ENCODE measurements around the gene MED13L.
"Not testable (repeated sequence)": the region's sequence is repeated elsewhere in the genome, so short reads cannot be mapped to it uniquely, and the experiment has no call there.

Gene MED13L

GRCh38 chr12:115998794-115999478 is 278.6 kb downstream of the MED13L start:
- DNase-seq: no peak

GRCh38 chr12:115998119-115998633 is 279.3 kb downstream of the MED13L start:
- no peak for DNase-seq

- no peak for DNase-seq
These were observed 283.8 kb downstream of the MED13L start for GRCh38 chr12:115993737-115994136.

GRCh38 chr12:115990241-115990640 is 287.3 kb downstream of the MED13L start:
- no peak for DNase-seq

- DNase-seq: no peak
These were observed 288.6 kb downstream of the MED13L start for GRCh38 chr12:115988625-115989563.

GRCh38 chr12:115988212-115988611 is 289.3 kb downstream of the MED13L start:
- no peak for DNase-seq

- no peak for DNase-seq
These were observed 292.9 kb downstream of the MED13L start for GRCh38 chr12:115984616-115985015.

- DNase-seq: no peak
These were observed 294.2 kb downstream of the MED13L start for GRCh38 chr12:115983226-115983798.

- no peak for DNase-seq
These were observed 297.2 kb downstream of the MED13L start for GRCh38 chr12:115980339-115980738.

- DNase-seq: no peak
These were observed 297.6 kb downstream of the MED13L start for GRCh38 chr12:115979851-115980250.

- no peak for DNase-seq
These were observed 298.1 kb downstream of the MED13L start for GRCh38 chr12:115979351-115979750.

- not testable (repeated sequence) for DNase-seq
These were observed 300.7 kb downstream of the MED13L start for GRCh38 chr12:115976829-115977228.

GRCh38 chr12:115975411-115975810 is 302.1 kb downstream of the MED13L start:
- DNase-seq: no peak

GRCh38 chr12:115973968-115974724 is 303.3 kb downstream of the MED13L start:
- DNase-seq: no peak

GRCh38 chr12:115973066-115973465 is 304.4 kb downstream of the MED13L start:
- no peak for DNase-seq

- DNase-seq: no peak
These were observed 305.3 kb downstream of the MED13L start for GRCh38 chr12:115972241-115972640.

GRCh38 chr12:115968211-115968610 is 309.3 kb downstream of the MED13L start:
- no peak for DNase-seq

GRCh38 chr12:115966376-115966775 is 311.1 kb downstream of the MED13L start:
- DNase-seq: no peak

GRCh38 chr12:115964626-115965025 is 312.9 kb downstream of the MED13L start:
- no peak for DNase-seq

- no peak for DNase-seq
These were observed 313.3 kb downstream of the MED13L start for GRCh38 chr12:115964214-115964613.

GRCh38 chr12:115962216-115962615 is 315.3 kb downstream of the MED13L start:
- no peak for DNase-seq

All from stimulated activated CD4-positive, alpha-beta T cell treated with anti-CD3 and anti-CD28 coated beads, Interleukin-4, amount 100 ng/mL, for 1 hour (primary cell).